HFF-Myc (cell line): ENCODE data around the gene MRS2.
A peak's percentile ranks its signal among the peaks of the same experiment; 100 is the strongest.
"Not testable (repeated sequence)": the region's sequence is repeated elsewhere in the genome, so short reads cannot be mapped to it uniquely, and the experiment has no call there.

Experiments used
- DNase-seq: peaks from one replicate; pipeline ENCODE4 v3.0.0-alpha.2; 2011; ENCODE audit warnings: low read depth; ENCODE audit errors: extremely low read depth
- H3K4me3 ChIP-seq: replicated peaks from 2 replicates; pipeline ENCODE4 v1.5.1; 2011; ENCODE audit warnings: low read depth, mild to moderate bottlenecking, control low read depth, low read length
- TF ChIP-seq, protein P1 (sequence below): IDR thresholded peaks from 2 replicates; pipeline ENCODE4 v1.5.1; 2012; ENCODE audit warnings: mild to moderate bottlenecking, low read depth, low read length, control low read depth; ENCODE audit errors: missing control alignments

MRS2 gene

DNA sequence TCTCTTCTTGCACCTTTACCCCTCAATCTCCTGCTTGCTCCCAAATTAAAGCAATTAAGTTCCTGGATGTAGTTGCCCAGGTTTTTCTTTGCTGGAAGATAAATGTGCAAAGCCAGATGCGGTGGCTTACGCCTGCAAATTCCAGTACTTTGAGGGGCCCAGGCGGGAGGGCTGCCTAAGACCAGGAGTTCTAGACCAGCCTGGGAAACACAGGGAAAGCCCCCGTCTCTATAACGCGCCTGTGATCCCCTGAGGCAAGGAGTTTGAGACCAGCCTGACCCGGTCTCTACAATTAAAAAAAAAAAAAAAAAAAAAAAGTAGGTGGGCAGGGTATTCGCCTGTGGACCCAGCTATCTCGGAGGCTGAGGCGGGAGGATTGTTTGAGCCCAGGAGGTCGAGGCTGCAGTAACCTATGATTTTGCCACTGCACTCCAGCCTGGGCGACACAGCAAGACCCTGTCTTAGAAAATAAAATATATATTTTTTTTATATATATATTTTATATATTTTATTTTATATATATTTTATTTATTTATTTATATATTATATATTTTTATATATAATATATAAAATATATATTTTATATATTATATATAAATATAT is 44.4 kb upstream of the MRS2 start:
- no peak for DNase-seq
- TF ChIP-seq, protein P1, sequence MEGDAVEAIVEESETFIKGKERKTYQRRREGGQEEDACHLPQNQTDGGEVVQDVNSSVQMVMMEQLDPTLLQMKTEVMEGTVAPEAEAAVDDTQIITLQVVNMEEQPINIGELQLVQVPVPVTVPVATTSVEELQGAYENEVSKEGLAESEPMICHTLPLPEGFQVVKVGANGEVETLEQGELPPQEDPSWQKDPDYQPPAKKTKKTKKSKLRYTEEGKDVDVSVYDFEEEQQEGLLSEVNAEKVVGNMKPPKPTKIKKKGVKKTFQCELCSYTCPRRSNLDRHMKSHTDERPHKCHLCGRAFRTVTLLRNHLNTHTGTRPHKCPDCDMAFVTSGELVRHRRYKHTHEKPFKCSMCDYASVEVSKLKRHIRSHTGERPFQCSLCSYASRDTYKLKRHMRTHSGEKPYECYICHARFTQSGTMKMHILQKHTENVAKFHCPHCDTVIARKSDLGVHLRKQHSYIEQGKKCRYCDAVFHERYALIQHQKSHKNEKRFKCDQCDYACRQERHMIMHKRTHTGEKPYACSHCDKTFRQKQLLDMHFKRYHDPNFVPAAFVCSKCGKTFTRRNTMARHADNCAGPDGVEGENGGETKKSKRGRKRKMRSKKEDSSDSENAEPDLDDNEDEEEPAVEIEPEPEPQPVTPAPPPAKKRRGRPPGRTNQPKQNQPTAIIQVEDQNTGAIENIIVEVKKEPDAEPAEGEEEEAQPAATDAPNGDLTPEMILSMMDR, result no peak
- H3K4me3 ChIP-seq, result no peak overlapping the region

DNA sequence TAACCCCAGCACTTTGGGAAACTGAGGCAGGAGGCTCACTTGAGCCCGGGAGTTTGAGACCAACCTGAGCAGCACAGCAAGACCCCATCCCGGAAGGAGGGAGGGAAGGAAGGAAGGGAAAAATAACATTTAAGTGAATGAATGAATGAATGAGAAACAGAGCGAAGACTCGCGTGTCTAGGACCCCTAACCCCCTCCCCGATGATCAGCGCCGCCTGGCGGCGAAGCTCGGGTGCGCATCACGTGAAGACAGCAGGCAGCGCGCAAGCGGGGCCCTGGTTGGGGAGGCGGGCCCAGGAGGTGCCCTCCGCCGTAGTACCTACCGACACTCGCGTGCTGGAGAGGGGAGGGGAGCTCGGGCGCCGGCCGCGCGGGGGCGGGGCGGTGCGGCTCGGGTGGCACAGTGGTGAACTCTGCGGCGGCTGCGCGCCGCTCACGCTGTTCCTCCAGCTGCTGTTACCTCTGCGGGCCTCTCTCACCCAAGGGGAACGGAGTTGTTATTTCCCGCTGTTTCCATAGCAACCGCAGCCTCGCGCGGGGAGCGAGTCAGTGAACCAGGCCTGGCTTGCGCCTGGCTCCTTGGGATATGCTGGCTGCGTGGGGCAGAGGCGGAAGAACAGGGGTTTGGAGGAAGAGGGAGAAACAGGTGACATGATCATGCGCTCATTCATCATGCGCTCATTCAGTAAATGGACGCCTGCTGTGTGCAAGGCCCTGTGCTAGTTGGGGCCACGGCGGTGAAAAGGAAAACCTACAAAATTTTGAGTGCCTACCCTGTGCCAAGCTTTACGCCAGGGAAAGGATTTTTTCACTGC is 42.9 kb upstream of the MRS2 start:
- H3K4me3 ChIP-seq, result peak overlapping the region; percentile 45
- peak; percentile 31 for DNase-seq
- TF ChIP-seq, protein P1, result peak; percentile 93

DNA sequence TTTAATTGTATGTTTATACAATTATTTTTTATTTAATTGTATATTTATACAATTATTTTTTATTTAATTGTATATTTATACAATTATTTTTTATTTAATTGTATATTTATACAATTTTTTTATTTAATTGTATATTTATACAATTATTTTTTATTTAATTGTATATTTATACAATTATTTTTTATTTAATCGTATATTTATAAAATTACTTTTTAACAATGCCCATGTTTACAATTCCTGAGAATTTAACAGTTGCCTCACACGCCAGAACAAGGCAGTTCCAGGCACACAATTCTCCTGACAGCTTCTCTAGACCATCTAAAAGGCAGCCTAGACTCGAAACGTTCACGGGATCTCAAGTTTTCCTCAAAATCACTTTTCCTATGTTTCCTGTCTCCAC is 40.4 kb upstream of the MRS2 start:
- DNase-seq, result not testable (repeated sequence)

DNA sequence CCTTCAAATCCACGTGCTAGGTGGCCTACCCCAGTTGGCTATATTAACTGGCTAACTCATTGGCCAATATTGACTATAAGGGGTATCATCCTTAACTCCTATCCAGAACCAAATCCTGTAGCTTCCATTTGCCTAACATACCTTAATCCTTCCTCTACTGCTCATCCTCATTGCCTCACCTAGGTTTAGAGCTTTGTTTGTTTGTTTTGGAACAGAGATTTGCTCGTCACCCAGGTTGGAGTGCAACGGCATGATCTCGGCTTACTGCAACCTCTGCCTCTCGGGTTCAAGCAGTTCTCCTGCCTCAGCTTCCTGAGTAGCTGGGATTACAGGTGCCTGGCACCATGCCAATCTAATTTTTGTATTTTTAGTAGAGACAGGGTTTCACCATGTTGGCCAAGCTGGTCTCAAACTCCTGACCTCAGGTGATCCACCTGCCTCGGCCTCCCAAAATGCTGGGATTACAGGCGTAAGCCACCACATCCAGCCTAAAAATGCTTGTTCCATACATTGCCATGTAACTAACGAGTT is 37.6 kb upstream of the MRS2 start:
- DNase-seq, H3K4me3 ChIP-seq: not testable (repeated sequence)

More for the DNA sequence above, 40.4 kb upstream of the MRS2 start:
- H3K4me3 ChIP-seq, result not testable (repeated sequence)

DNA sequence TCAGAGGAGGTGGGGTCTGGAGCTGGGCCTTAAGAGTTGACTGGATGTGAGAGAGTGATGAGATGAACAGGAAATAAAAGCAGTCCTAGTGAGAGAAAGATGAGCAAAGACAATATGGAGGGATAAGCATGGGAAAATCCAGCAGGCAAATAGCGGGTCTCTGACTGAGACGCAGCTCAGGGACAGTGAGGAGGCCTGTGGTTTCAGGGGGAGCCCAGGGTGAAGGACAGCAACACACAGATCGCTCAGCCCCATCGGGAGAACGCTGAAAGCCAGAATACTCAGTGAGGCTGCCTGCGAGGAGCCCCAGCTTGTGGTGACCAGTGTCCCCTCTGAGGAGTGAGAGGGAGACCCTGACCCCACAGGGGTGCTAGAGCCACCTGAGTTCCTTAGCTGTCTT is 28.1 kb upstream of the MRS2 start:
- H3K4me3 ChIP-seq, result no peak overlapping the region
- TF ChIP-seq, protein P1, result no peak
- no peak for DNase-seq

DNA sequence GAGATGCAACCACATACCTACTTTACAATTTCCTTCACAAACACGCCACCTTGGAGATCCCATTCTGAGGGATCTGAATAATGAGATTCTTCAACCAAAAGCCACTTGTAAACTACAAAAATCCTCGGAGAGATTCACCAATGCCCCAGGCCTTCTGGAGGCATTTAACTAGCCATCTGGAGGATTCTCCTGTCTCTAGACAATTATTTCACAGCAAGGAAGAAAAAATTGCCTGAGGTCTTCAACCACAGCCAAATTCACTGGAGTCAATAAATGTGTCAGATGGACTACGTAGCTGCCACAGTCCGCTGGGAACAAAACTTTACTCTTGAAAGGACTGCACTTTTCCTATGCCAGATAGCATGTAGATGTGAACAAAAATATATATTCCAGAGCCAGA is 25.9 kb upstream of the MRS2 start:
- DNase-seq, result no peak
- TF ChIP-seq, protein P1, result no peak

DNA sequence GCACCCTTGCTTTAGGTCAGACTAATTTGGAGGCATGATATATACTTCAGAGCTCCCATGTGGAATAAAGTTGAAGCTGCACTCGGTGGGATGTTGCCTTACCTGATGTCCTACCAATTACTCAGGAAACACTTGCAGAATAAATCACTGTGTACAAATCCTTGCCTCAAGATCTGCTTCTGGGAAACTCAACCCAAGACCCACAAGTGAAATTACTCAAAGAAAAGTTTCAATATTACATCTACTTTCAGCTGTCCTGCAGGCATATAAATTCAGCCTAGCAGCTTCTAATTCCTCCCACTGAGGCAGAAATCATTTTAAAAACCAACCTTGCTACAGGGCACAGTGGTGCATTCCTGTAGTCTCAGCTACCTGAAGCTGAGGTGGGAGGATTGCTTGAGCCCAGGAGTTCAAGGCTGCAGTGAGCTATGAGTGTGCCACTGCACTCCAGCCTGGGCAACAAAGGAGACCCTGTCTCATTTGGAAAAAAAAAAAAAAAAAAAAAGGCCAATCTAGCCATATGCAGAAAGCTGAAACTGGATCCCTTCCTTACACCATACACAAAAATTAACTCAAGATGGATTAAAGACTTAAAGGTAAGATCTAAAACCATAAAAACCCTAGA is 24.2 kb upstream of the MRS2 start:
- H3K4me3 ChIP-seq, result no peak overlapping the region
- no peak for DNase-seq
- TF ChIP-seq, protein P1, result no peak

More for the DNA sequence above, 25.9 kb upstream of the MRS2 start:
- no peak overlapping the region for H3K4me3 ChIP-seq
